ENCODE results near the gene NEURL1.

Gene NEURL1

DNA sequence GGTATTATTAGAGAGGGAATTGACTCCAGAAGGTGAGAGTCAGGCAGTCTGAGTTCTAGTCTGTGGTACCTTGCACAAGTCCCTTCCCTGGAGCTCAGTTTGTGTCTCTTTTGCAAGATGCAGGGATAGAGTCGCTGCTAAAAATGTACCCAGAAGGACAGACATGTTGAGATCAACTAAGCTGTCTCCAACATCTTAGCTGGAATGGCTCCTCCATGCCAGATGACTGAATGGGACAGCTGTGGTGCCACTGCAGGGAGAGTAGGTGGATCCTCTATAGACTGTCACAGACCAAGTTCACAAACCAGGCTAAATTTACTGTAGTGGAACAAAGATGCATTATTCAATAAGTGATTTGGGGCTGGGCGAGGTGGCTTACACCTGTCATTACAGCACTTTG is 120.1 kb downstream of the NEURL1 start:
- TF ChIP-seq, protein P1, sequence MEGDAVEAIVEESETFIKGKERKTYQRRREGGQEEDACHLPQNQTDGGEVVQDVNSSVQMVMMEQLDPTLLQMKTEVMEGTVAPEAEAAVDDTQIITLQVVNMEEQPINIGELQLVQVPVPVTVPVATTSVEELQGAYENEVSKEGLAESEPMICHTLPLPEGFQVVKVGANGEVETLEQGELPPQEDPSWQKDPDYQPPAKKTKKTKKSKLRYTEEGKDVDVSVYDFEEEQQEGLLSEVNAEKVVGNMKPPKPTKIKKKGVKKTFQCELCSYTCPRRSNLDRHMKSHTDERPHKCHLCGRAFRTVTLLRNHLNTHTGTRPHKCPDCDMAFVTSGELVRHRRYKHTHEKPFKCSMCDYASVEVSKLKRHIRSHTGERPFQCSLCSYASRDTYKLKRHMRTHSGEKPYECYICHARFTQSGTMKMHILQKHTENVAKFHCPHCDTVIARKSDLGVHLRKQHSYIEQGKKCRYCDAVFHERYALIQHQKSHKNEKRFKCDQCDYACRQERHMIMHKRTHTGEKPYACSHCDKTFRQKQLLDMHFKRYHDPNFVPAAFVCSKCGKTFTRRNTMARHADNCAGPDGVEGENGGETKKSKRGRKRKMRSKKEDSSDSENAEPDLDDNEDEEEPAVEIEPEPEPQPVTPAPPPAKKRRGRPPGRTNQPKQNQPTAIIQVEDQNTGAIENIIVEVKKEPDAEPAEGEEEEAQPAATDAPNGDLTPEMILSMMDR (IDR thresholded peaks at IDR 0.05): no peak
- no peak overlapping the region for H3K4me3 ChIP-seq
- no peak overlapping the region for H3K27ac ChIP-seq
- DNase-seq (ENCODE audit: low spot score): no peak

DNA sequence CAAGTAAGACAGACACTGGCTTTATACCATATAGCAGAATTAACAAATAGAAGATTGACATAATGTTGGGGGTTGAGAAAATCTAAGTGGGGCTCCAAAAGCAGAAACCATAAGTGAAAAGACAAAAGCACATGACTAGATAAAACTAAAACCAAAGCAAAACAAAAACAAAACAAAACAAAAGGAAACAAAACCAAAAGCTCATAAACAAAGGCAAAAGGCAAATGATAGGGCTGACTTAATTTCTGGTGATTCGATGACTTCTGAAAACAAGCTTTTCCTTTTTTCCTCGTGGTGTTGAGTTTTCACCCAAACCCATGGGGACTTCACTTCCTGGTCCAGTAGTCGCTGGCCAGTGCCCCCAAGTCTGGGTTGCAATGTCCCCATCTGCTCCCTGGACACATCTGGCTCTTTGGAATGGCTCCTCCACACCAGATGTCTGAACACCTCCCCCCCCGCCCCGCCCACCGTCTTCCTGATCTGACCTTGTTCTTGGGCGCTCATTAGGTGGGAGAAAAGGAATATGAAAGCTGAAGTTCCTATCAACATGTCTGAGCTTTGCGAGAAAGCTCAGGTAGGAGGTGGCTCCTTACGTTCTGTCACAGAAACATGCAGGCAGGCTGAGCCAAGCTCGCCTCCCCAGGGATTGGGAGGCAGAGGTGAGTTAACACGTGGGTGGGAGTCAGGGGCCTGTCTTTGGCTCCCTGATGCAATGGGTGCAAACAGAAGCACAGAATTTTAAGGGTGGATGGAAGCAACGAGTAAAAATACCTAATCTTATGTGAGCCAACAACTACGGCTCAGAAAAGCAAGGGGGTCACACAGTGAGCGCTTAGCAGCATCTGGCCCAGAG is 121.0 kb downstream of the NEURL1 start:
- TF ChIP-seq, protein P1 (IDR thresholded peaks at IDR 0.05): no peak
- Histone ChIP-seq H3K27ac (no peak overlapping the region), H3K4me3 (no peak overlapping the region)
- no peak for DNase-seq (ENCODE audit: low spot score)

DNA sequence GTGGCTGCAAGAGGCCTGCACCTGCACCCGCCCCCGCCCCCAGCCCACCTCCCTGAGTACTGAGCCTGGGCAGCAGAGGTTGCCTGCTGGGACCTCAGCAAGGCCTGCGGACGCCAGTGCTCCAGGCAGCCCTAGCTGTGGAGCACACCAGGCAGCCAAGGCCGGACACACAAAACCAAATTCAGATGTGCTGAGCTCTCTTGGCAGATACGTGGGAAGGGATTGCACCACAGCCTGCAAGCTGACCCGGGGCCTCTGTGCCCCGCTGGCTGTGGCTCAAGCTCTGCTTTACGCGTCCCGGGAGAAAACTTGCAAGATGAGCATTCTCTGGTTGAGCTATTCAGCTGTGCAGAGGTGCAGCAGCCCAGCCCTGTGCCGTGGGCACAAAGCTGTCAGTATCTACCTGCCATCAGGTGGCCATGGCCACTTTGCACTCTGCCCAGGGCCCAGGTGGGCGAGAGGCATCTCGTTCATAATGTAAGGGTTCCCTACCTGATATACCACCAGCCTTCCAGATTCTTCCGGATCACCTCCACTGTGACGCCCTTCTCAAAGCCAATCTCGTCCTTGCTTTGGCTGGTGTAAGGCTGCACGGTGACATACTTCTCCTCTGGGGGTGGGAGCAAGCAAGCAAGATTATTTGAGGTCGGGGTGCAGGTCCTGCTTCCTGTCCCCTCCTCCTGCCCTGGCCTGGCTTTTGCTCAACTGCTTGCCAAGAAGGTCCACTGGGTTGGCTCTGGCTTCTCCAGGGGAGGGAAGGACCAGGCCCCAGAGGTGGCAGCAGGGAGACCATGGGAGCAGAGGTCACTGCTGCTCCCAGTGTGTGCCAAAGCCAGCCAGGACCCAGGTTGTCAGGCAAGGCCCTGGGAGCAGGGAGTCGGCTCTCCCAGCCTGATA is 123.4 kb downstream of the NEURL1 start:
- DNase-seq (ENCODE audit: low spot score): peak; percentile 85
- Histone ChIP-seq H3K27ac (peak overlapping the region in 1 of 2 donors; percentile 54), H3K4me3 (no peak overlapping the region)
- TF ChIP-seq, protein P1 (IDR thresholded peaks at IDR 0.05): no peak

DNA sequence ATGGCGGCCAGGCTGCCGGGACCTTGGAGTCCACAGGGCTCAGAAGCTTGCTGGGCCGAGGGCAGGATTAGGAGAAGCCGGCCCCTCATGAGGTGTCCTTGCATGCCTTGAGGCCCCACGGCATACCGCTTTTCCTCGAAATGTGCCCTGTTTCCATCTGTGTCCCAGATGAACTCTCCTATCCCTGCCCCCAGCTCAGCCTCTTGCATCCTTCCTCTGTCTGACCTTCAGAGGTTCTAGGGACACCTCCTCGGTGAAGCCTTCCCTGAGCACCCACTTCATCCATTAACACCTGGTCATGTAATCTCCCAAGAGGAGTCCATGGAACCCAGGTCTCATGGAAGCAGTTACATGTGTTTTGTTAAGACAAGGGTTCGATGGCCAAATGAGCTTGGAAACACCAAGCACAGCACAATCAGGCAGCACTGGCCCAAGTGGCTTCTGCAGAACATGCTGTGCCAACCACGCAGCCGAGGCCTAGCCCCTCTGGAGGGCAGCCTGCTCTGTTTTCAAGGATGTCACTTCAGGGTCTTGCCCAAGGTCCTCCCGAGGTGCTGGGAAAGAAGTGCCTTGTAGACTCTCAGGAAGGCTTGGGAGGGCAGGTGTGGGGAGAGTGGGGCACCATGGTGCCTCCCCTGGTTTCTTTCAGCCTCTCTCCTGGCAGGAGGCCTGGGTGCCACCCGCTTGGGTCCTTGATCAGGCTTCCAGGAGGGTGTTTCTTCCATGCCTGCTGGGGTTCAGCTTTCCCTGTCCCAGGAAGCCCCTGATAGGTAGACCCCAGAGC is 124.3 kb downstream of the NEURL1 start:
- Histone ChIP-seq H3K27ac (peak overlapping the region; percentile 25 to 90), H3K4me3 (no peak overlapping the region)
- TF ChIP-seq, protein P1 (IDR thresholded peaks at IDR 0.05): no peak
- DNase-seq (ENCODE audit: low spot score): no peak

DNA sequence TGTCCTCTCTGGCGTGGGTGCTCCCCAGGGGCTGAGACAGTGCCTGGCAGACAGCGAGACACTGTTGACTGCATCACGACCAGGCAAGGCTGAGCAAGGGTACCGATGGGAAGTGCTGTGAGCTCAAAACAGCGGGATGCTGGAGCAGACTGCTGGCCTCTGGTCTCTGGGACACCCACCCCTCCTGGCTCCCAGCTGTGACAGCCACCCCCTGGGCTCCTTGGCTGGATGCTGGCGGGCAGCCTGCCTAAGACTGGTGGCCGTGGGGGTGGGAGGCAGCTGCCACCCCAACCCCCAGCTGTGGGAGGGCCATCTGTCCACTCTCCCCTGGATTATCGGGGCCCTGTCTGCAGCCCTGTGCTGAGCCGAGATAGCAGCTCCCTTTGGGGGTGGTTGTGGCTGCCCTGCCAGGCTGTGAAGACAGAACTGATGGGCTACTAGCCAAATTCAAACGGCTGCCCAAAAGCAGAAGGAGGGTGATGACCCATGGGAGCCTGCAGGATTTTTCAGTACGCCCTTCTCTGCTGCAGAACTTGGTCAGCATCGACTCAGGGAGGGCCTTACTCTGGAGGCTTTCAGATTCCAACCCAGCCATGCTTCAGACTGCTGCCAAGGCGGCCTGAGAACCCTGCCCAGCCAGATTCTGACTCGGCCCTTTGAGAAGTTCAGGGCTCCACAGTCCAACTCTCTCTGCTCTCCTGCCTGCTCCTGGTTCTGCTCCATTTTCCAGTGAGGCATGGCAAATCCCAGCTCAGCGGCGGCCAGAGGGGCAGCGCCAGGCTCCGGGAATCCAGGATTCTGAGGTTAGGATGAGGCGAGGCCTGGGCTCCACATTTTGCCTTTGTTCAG is 125.3 kb downstream of the NEURL1 start:
- TF ChIP-seq, protein P1 (IDR thresholded peaks at IDR 0.05): no peak
- Histone ChIP-seq H3K27ac (peak overlapping the region; percentile 64 to 90), H3K4me3 (peak overlapping the region; percentile 34)
- peak; percentile 93 for DNase-seq (ENCODE audit: low spot score)

All from coronary artery (tissue), 2 donors.